BE2C (cell line): ENCODE results near the gene MAB21L3.

Source experiments
- DNase-seq: peaks from one replicate; pipeline ENCODE4 v3.0.0-alpha.2; 2020
- H3K27me3 ChIP-seq: fragments of 250-450 bp; sonication (Bioruptor Pico); 2 replicates; pipeline ENCODE4 v1.5.1; 2020; ENCODE audit warnings: mild to moderate bottlenecking
- H3K36me3 ChIP-seq: fragments of 250-450 bp; sonication (Bioruptor Pico); 2 replicates; pipeline ENCODE4 v1.5.1; 2020; ENCODE audit warnings: mild to moderate bottlenecking
- H3K4me1 ChIP-seq: fragments of 250-450 bp; sonication (Bioruptor Pico); 2 replicates; pipeline ENCODE4 v1.5.1; 2020
- H3K4me3 ChIP-seq: 2 replicates; pipeline ENCODE4 v1.5.1; 2011; ENCODE audit warnings: low read depth, low read length
- H3K9me3 ChIP-seq: fragments of 250-450 bp; sonication (Bioruptor Pico); 2 replicates; pipeline ENCODE4 v1.5.1; 2020
- CTCF ChIP-seq: IDR thresholded peaks from 2 replicates; pipeline ENCODE4 v1.5.1; 2012; ENCODE audit warnings: mild to moderate bottlenecking, low read depth, low read length

The MAB21L3 gene

GRCh38 chr1:116147114-116147510 is 35.9 kb downstream of the MAB21L3 start:
- Histone ChIP-seq H3K4me3 (no peak overlapping the region), H3K36me3 (no peaks in the 10 kb centered on the region), H3K4me1 (no peaks in the 10 kb centered on the region), H3K9me3 (no peaks in the 10 kb centered on the region), H3K27me3 (no peaks in the 10 kb centered on the region)
- DNase-seq = no peak
- no peak for TF ChIP-seq CTCF

- Histone ChIP-seq H3K4me3 (no peak overlapping the region), H3K36me3 (no peaks in the 10 kb centered on the region), H3K9me3 (no peaks in the 10 kb centered on the region), H3K4me1 (no peaks in the 10 kb centered on the region), H3K27me3 (no peaks in the 10 kb centered on the region)
- no peak for TF ChIP-seq CTCF
- DNase-seq = no peak
Observed at GRCh38 chr1:116147972-116148371, 36.8 kb downstream of the MAB21L3 start.

GRCh38 chr1:116148967-116149366 is 37.8 kb downstream of the MAB21L3 start:
- TF ChIP-seq CTCF = no peak
- H3K36me3 ChIP-seq = no peaks in the 10 kb centered on the region
- no peaks in the 10 kb centered on the region for H3K27me3 ChIP-seq
- no peak overlapping the region for H3K4me3 ChIP-seq
- H3K4me1 ChIP-seq = no peaks in the 10 kb centered on the region
- no peak for DNase-seq
- H3K9me3 ChIP-seq = no peaks in the 10 kb centered on the region

GRCh38 chr1:116150368-116150767 is 39.2 kb downstream of the MAB21L3 start:
- Histone ChIP-seq H3K4me1 (no peaks in the 10 kb centered on the region), H3K36me3 (no peaks in the 10 kb centered on the region), H3K4me3 (no peak overlapping the region), H3K9me3 (no peaks in the 10 kb centered on the region), H3K27me3 (no peaks in the 10 kb centered on the region)
- no peak for DNase-seq
- TF ChIP-seq CTCF = no peak

GRCh38 chr1:116151739-116152576 is 40.8 kb downstream of the MAB21L3 start:
- H3K4me3 ChIP-seq = peak overlapping the region; percentile 65
- TF ChIP-seq CTCF = peak; percentile 83
- no peaks in the 10 kb centered on the region for H3K36me3 ChIP-seq
- H3K4me1 ChIP-seq = no peaks in the 10 kb centered on the region
- H3K9me3 ChIP-seq = no peaks in the 10 kb centered on the region
- no peaks in the 10 kb centered on the region for H3K27me3 ChIP-seq
- DNase-seq = peak; percentile 84

- no peaks in the 10 kb centered on the region for H3K36me3 ChIP-seq
- TF ChIP-seq CTCF = no peak
- no peaks in the 10 kb centered on the region for H3K4me1 ChIP-seq
- no peaks in the 10 kb centered on the region for H3K27me3 ChIP-seq
- no peak for DNase-seq
- H3K4me3 ChIP-seq = peak overlapping the region; percentile 65
- no peaks in the 10 kb centered on the region for H3K9me3 ChIP-seq
Observed at GRCh38 chr1:116152577-116152943, 41.4 kb downstream of the MAB21L3 start.
